Mesenchymal stem cell (in vitro differentiated cells and primary cell): ENCODE data around the gene MEIS2.

ENCODE experiments used
- DNase-seq: peaks from one replicate; pipeline ENCODE4 v3.0.0-alpha.2; 2013
- H2AFZ ChIP-seq: one replicate; pipeline ENCODE4 v1.6.1; 2013; ENCODE audit warnings: low read depth, mild to moderate bottlenecking, control low read depth, inconsistent platforms, low read length, moderate library complexity
- H2AK5ac ChIP-seq: 2 replicates; pipeline ENCODE4 v1.6.1; 2013; ENCODE audit warnings: low read length, moderate library complexity, mild to moderate bottlenecking, inconsistent platforms; ENCODE audit not compliant: severe bottlenecking
- H2BK120ac ChIP-seq: one replicate; pipeline ENCODE4 v1.6.1; 2013; ENCODE audit warnings: low read depth, mild to moderate bottlenecking, inconsistent platforms, low read length, moderate library complexity
- H2BK12ac ChIP-seq, 2 experiments: one replicate each; pipeline ENCODE4 v1.6.1; 2013; ENCODE audit warnings: inconsistent platforms in 2 of 2, low read length in 2 of 2, mild to moderate bottlenecking in 2 of 2, moderate library complexity in 2 of 2, control low read depth in 1 of 2
- H2BK15ac ChIP-seq: one replicate; pipeline ENCODE4 v1.6.1; 2013; ENCODE audit warnings: mild to moderate bottlenecking, low read depth, inconsistent platforms; ENCODE audit not compliant: poor library complexity, severe bottlenecking
- H2BK5ac ChIP-seq: 2 replicates; pipeline ENCODE4 v1.6.1; 2013; ENCODE audit warnings: low read depth, mild to moderate bottlenecking, low read length, control low read depth, inconsistent platforms; ENCODE audit not compliant: poor library complexity, severe bottlenecking
- H3K14ac ChIP-seq, 2 experiments: one replicate each; pipeline ENCODE4 v1.6.1; 2013; ENCODE audit warnings: inconsistent platforms in 2 of 2, low read length in 2 of 2, control low read depth in 1 of 2, mild to moderate bottlenecking in 1 of 2, moderate library complexity in 1 of 2
- H3K18ac ChIP-seq, 2 experiments: one replicate each; pipeline ENCODE4 v1.6.1; 2013; ENCODE audit warnings: inconsistent platforms in 2 of 2, low read length in 2 of 2, control low read depth in 1 of 2, low read depth in 1 of 2, mild to moderate bottlenecking in 1 of 2
- H3K23ac ChIP-seq, 2 experiments: one replicate each; pipeline ENCODE4 v1.6.1; 2013; ENCODE audit warnings: inconsistent platforms in 2 of 2, low read length in 2 of 2, mild to moderate bottlenecking in 2 of 2, moderate library complexity in 2 of 2, control low read depth in 1 of 2
- H3K27ac ChIP-seq: 2 replicates; pipeline ENCODE4 v1.5.1; 2013; ENCODE audit warnings: mild to moderate bottlenecking, moderate library complexity, low read length, control low read depth, inconsistent platforms; ENCODE audit not compliant: poor library complexity, severe bottlenecking
- H3K27me3 ChIP-seq, 2 experiments: 2 replicates each; pipeline versions ENCODE4 v1.6.1 to v1.7.0; 2013; ENCODE audit warnings: low read length in 2 of 2, mild to moderate bottlenecking in 2 of 2, moderate library complexity in 2 of 2, control low read depth in 1 of 2, inconsistent platforms in 1 of 2; ENCODE audit not compliant: control insufficient read depth in 1 of 2, insufficient read depth in 1 of 2
- H3K36me3 ChIP-seq, 2 experiments: 2 replicates each; pipeline versions ENCODE4 v1.6.1 to v1.7.0; 2013; ENCODE audit warnings: low read length in 2 of 2, control low read depth in 1 of 2, inconsistent platforms in 1 of 2, low read depth in 1 of 2, mild to moderate bottlenecking in 1 of 2; ENCODE audit not compliant: insufficient read depth in 2 of 2, control insufficient read depth in 1 of 2
- H3K4ac ChIP-seq, 2 experiments: one replicate each; pipeline ENCODE4 v1.6.1; 2013; ENCODE audit warnings: inconsistent platforms in 2 of 2, low read length in 2 of 2, mild to moderate bottlenecking in 2 of 2, moderate library complexity in 2 of 2, control low read depth in 1 of 2, low read depth in 1 of 2
- H3K4me1 ChIP-seq: 2 replicates; pipeline ENCODE4 v1.6.1; 2013; ENCODE audit warnings: low read depth, low read length, control low read depth; ENCODE audit not compliant: control insufficient read depth, insufficient read depth
- H3K4me2 ChIP-seq: 2 replicates; pipeline ENCODE4 v1.6.1; 2013; ENCODE audit warnings: low read length, mild to moderate bottlenecking, inconsistent platforms; ENCODE audit not compliant: poor library complexity, severe bottlenecking
- H3K4me3 ChIP-seq, 2 experiments: 2 replicates each; pipeline versions ENCODE4 v1.5.1 to v1.7.0; 2013; ENCODE audit warnings: low read length in 2 of 2, mild to moderate bottlenecking in 2 of 2, control low read depth in 1 of 2, low read depth in 1 of 2; ENCODE audit not compliant: insufficient read depth in 1 of 2
- H3K79me1 ChIP-seq: replicated peaks from 2 replicates; pipeline ENCODE4 v1.6.1; 2013; ENCODE audit warnings: mild to moderate bottlenecking, control low read depth, low read length, inconsistent platforms; ENCODE audit not compliant: poor library complexity, severe bottlenecking
- H3K9ac ChIP-seq: 2 replicates; pipeline ENCODE4 v1.7.0; 2013; ENCODE audit warnings: mild to moderate bottlenecking, low read length, moderate library complexity
- H3K9me3 ChIP-seq: 2 replicates; pipeline ENCODE4 v1.7.0; 2013; ENCODE audit warnings: mild to moderate bottlenecking, low read length; ENCODE audit not compliant: control insufficient read depth
- H4K8ac ChIP-seq: one replicate; pipeline ENCODE4 v1.6.1; 2013; ENCODE audit warnings: inconsistent platforms, mild to moderate bottlenecking, low read length, moderate library complexity
- H4K91ac ChIP-seq: one replicate; pipeline ENCODE4 v1.6.1; 2013; ENCODE audit warnings: mild to moderate bottlenecking, low read length, inconsistent platforms
- WGBS: methylation state at CpG from one replicate; pipeline ENCODE4 v1.1.7; 2013; ENCODE audit warnings: mixed read lengths; 5-methylcytosine and 5-hydroxymethylcytosine counted together

Gene MEIS2

GRCh38 chr15:37098468-37099318 lies 1.7 kb downstream of the MEIS2 start:
- Histone ChIP-seq H3K4me3 (peak overlapping the region; percentile 95 to 100), H3K79me1 (peaks cover 2% of the 10 kb centered on the region), H2AFZ (no peak overlapping the region), H3K4ac (peak overlapping the region; percentile 98 to 99), H3K9me3 (no peaks in the 10 kb centered on the region), H3K27ac (peak overlapping the region; percentile 82), H2BK15ac (no peak overlapping the region), H3K4me1 (peaks cover 7% of the 10 kb centered on the region), H3K4me2 (peak overlapping the region; percentile 95), H2BK120ac (peak overlapping the region; percentile 87), H3K14ac (peak overlapping the region; percentile 19 to 100), H2AK5ac (no peak overlapping the region), H3K27me3 (peaks cover 0 to 11% of the 10 kb centered on the region in 2 experiments), H3K23ac (peak overlapping the region; percentile 90 to 100), H3K18ac (peak overlapping the region; percentile 100), H4K91ac (peak overlapping the region; percentile 87), H2BK5ac (peak overlapping the region; percentile 72), H3K9ac (peak overlapping the region; percentile 99), H2BK12ac (peak overlapping the region; percentile 28 to 100), H4K8ac (peak overlapping the region; percentile 89), H3K36me3 (peaks cover 0 to 7% of the 10 kb centered on the region in 2 experiments)
- peak; percentile 46 for DNase-seq
- under 1% methylated on average over 48 of the region's 75 CpGs for WGBS

- peaks cover 7% of the 10 kb centered on the region for H3K79me1 ChIP-seq
- peak overlapping the region; percentile 74 for H3K4me2 ChIP-seq
- H3K27me3 ChIP-seq, result peaks cover 0 to 1% of the 10 kb centered on the region in 2 experiments
- H3K4me3 ChIP-seq, result peak overlapping the region; percentile 84 to 95
- H3K4ac ChIP-seq, result peak overlapping the region; percentile 94 to 95
- peak overlapping the region; percentile 80 to 99 for H2BK12ac ChIP-seq
- H3K18ac ChIP-seq, result peak overlapping the region; percentile 97 to 100
- peak overlapping the region; percentile 32 for H2AK5ac ChIP-seq
- H2BK15ac ChIP-seq, result no peak overlapping the region
- peaks cover 8% of the 10 kb centered on the region for H3K4me1 ChIP-seq
- peak overlapping the region; percentile 59 for H4K8ac ChIP-seq
- no peaks in the 10 kb centered on the region for H3K9me3 ChIP-seq
- peak overlapping the region; percentile 91 for H3K27ac ChIP-seq
- DNase-seq, result peak; percentile 48
- peak overlapping the region in 1 of 2 experiments; percentile 100 for H3K14ac ChIP-seq
- peak overlapping the region; percentile 94 for H4K91ac ChIP-seq
- peak overlapping the region; percentile 20 for H2BK5ac ChIP-seq
- under 1% methylated on average over 28 of the region's 30 CpGs for WGBS
- H2AFZ ChIP-seq, result no peak overlapping the region
- peak overlapping the region; percentile 8 to 99 for H3K23ac ChIP-seq
- H3K9ac ChIP-seq, result peak overlapping the region; percentile 99
- peak overlapping the region; percentile 89 for H2BK120ac ChIP-seq
- peaks cover 3 to 19% of the 10 kb centered on the region in 2 experiments for H3K36me3 ChIP-seq
Measured at GRCh38 chr15:37097144-37097919, 3.0 kb downstream of the MEIS2 start.

- Histone ChIP-seq H4K91ac (peak overlapping the region; percentile 78), H3K4me1 (peaks cover 6% of the 10 kb centered on the region), H2AK5ac (peak overlapping the region; percentile 32), H3K27ac (peak overlapping the region; percentile 91), H3K23ac (peak overlapping the region in 1 of 2 experiments; percentile 77), H3K18ac (peak overlapping the region; percentile 94 to 96), H2BK5ac (peak overlapping the region; percentile 20), H2BK12ac (peak overlapping the region; percentile 19 to 80), H4K8ac (peak overlapping the region; percentile 76), H3K9ac (peak overlapping the region; percentile 99), H3K27me3 (no peaks in the 10 kb centered on the region), H3K9me3 (no peaks in the 10 kb centered on the region), H2BK120ac (peak overlapping the region; percentile 29), H2AFZ (no peak overlapping the region), H3K4me3 (peak overlapping the region; percentile 84 to 95), H3K4ac (peak overlapping the region; percentile 90 to 94), H3K79me1 (peaks cover 12% of the 10 kb centered on the region), H3K4me2 (peak overlapping the region; percentile 74), H3K14ac (peak overlapping the region in 1 of 2 experiments; percentile 28), H2BK15ac (peak overlapping the region; percentile 26), H3K36me3 (peaks cover 3 to 26% of the 10 kb centered on the region in 2 experiments)
- DNase-seq, result no peak
- under 1% methylated on average over 19 of the region's 19 CpGs for WGBS
Measured at GRCh38 chr15:37096558-37097143, 3.7 kb downstream of the MEIS2 start.
